K562 (cell line): ENCODE results near the gene HES5. TPM values are rescaled to one million over a fixed set of nuclear protein-coding genes. Genes with fewer than 3 reads are reported as not detected.

Experiments used
- ATAC-seq: fragments of 200-7000 bp; cut with Tn5 transposase; 3 replicates; pipeline ENCODE4 v1.9.1; 2020; ENCODE audit warnings: moderate library complexity
- BruUV-seq: library from RNA; stranded (reverse); fragments of 400-500 nt; replicated peaks from 2 replicates; lab custom pipeline; 2021; lab: Mats Ljungman, UMichigan
- CTCF ChIA-PET: fragments of 300-600 bp; formaldehyde crosslinking; extraction: SDS; loops from one replicate; lab custom pipeline; 2021; ENCODE audit warnings: low intra/inter-chr PET ratio; lab: Yijun Ruan, JAX
- POLR2A ChIA-PET: fragments of 300-600, 350-650 bp; sonication (Branson Sonifier 250); formaldehyde crosslinking; extraction: SDS; loops from one replicate; lab custom pipeline; 2021; ENCODE audit warnings: antibody characterized with exemption, inconsistent platforms; lab: Yijun Ruan, JAX
- DNase-seq, 4 experiments: peaks; one replicate each; pipeline versions ENCODE4 v3.0.0 to v3.0.0-alpha.2; 2011 to 2018; ENCODE audit warnings: low spot score in 3 of 4, mixed read lengths in 3 of 4; ENCODE audit errors: extremely low read depth in 1 of 4
- FAIRE-seq: peaks from 2 replicates; lab custom pipeline; 2011; peaks lifted over from hg19 to GRCh38; lab: Jason Lieb, UNC
- H2AFZ ChIP-seq: 2 replicates; pipeline ENCODE4 v1.6.0; 2011; ENCODE audit warnings: low read depth, low read length, control low read depth, inconsistent platforms
- H3K27ac ChIP-seq: fragments of 200-600 bp; 3 replicates; pipeline ENCODE4 v1.8.0; 2011; ENCODE audit warnings: low read depth, mild to moderate bottlenecking, control low read depth, inconsistent platforms, low read length, moderate library complexity, mixed read lengths; ENCODE audit errors: extremely low read depth
- H3K27me3 ChIP-seq, 2 experiments: fragments of 300-600 bp in 1 of 2; 2 replicates in 1 of 2; 3 replicates in 1 of 2; pipeline versions ENCODE4 v1.6.0 to v1.8.0; 2011; ENCODE audit warnings: inconsistent platforms in 2 of 2, low read length in 2 of 2, mild to moderate bottlenecking in 1 of 2, mixed read lengths in 1 of 2, moderate library complexity in 1 of 2; ENCODE audit not compliant: control insufficient read depth in 2 of 2, insufficient read depth in 2 of 2
- H3K36me3 ChIP-seq: fragments of 300-600 bp; 3 replicates; pipeline ENCODE4 v1.8.0; 2011; ENCODE audit warnings: mild to moderate bottlenecking, low read length, inconsistent platforms; ENCODE audit not compliant: control insufficient read depth, insufficient read depth
- H3K4me1 ChIP-seq, 2 experiments: fragments of 200-600 bp in 1 of 2; replicated peaks in 1 of 2; 2 replicates in 1 of 2; 3 replicates in 1 of 2; pipeline versions ENCODE4 v1.5.1 to v1.8.0; 2011; ENCODE audit warnings: inconsistent platforms in 2 of 2, low read length in 2 of 2, mild to moderate bottlenecking in 1 of 2, mixed read lengths in 1 of 2, moderate library complexity in 1 of 2; ENCODE audit not compliant: control insufficient read depth in 2 of 2, insufficient read depth in 2 of 2
- H3K4me2 ChIP-seq: 2 replicates; pipeline ENCODE4 v1.6.1; 2011; ENCODE audit warnings: low read length, control low read depth, inconsistent platforms, mixed read lengths; ENCODE audit not compliant: insufficient read depth
- H3K4me3 ChIP-seq: fragments of 200-600 bp; sonication (generic), shearing (Covaris generic); 2 replicates; pipeline ENCODE4 v1.5.1; 2016; ENCODE audit warnings: control low read depth, inconsistent platforms
- H3K79me2 ChIP-seq: fragments of 200-600 bp; 3 replicates; pipeline ENCODE4 v1.8.0; 2011; ENCODE audit warnings: low read length, inconsistent platforms; ENCODE audit not compliant: control insufficient read depth, insufficient read depth
- H3K9ac ChIP-seq, 2 experiments: 2 replicates each; pipeline versions ENCODE4 v1.6.0 to v1.6.1; 2011; ENCODE audit warnings: low read depth in 2 of 2, low read length in 2 of 2, control low read depth in 1 of 2, inconsistent platforms in 1 of 2, mild to moderate bottlenecking in 1 of 2, mixed read lengths in 1 of 2; ENCODE audit not compliant: insufficient read depth in 1 of 2
- H3K9me1 ChIP-seq: one replicate; pipeline ENCODE4 v1.6.0; 2011; ENCODE audit warnings: inconsistent platforms, mild to moderate bottlenecking, low read length, moderate library complexity; ENCODE audit not compliant: control insufficient read depth, insufficient read depth
- H3K9me3 ChIP-seq: replicated peaks from 2 replicates; pipeline ENCODE4 v1.5.1; 2011; ENCODE audit warnings: low read depth, low read length, inconsistent platforms; ENCODE audit not compliant: control insufficient read depth, insufficient read depth
- H4K20me1 ChIP-seq: replicated peaks from 2 replicates; pipeline ENCODE4 v1.6.1; 2011; ENCODE audit warnings: low read length, inconsistent platforms, mixed read lengths; ENCODE audit not compliant: control insufficient read depth, insufficient read depth
- BHLHE40 ChIP-seq: IDR thresholded peaks from 2 replicates; pipeline ENCODE4 v1.6.1; 2011; ENCODE audit warnings: low read length, improper control_type of control experiment
- CBFA2T3 ChIP-seq: fragments of 450-650 bp; IDR thresholded peaks from 2 replicates; pipeline ENCODE4 v1.6.1; 2017
- CBX1 ChIP-seq: sonication (generic); IDR thresholded peaks from 2 replicates; pipeline ENCODE4 v1.6.1; 2016; ENCODE audit warnings: antibody characterized with exemption, low read depth, mild to moderate bottlenecking
- CC2D1A ChIP-seq: fragments of 450-650 bp; IDR thresholded peaks from 2 replicates; pipeline ENCODE4 v1.6.1; 2017; ENCODE audit warnings: mild to moderate bottlenecking
- CHAMP1 ChIP-seq: fragments of 450-650 bp; IDR thresholded peaks from 2 replicates; pipeline ENCODE4 v1.6.1; 2016; ENCODE audit warnings: mild to moderate bottlenecking
- E2F3 ChIP-seq: fragments of 250-450 bp; sonication (Bioruptor Pico); IDR thresholded peaks from 2 replicates; pipeline ENCODE4 v1.4.0; 2020; ENCODE audit warnings: mild to moderate bottlenecking
- HINFP ChIP-seq: fragments of 450-650 bp; conservative IDR thresholded peaks from 2 replicates; pipeline ENCODE4 v1.6.1; 2016; ENCODE audit warnings: missing genetic modification characterization, low read depth, mild to moderate bottlenecking, control low read depth, missing compliant biosample characterization
- HNRNPK ChIP-seq: fragments of 200-400 bp; formaldehyde crosslinking; IDR thresholded peaks from one replicate; pipeline ENCODE4 v1.6.1; 2018; ENCODE audit warnings: mild to moderate bottlenecking, low read depth, low read length; ENCODE audit not compliant: poor library complexity, severe bottlenecking
- HOXB6 ChIP-seq: fragments of 250-450 bp; sonication (Bioruptor Pico); IDR thresholded peaks from 2 replicates; pipeline ENCODE4 v1.5.1; 2022; ENCODE audit warnings: mild to moderate bottlenecking, borderline replicate concordance
- NR4A1 ChIP-seq, 2 experiments: fragments of 250-450 bp in 1 of 2; fragments of 450-650 bp in 1 of 2; sonication (Bioruptor Pico) in 1 of 2; IDR thresholded peaks; 2 replicates each; pipeline versions ENCODE4 v1.4.0 to v1.6.1; 2016 to 2020; ENCODE audit warnings: mild to moderate bottlenecking in 2 of 2, missing compliant biosample characterization in 1 of 2, missing genetic modification characterization in 1 of 2, moderate library complexity in 1 of 2
- RBBP5 ChIP-seq: fragments of 200-600 bp; sonication (generic); IDR thresholded peaks from 2 replicates; pipeline ENCODE4 v1.6.1; 2012; ENCODE audit warnings: borderline replicate concordance, mild to moderate bottlenecking, low read length, control low read depth, inconsistent platforms; ENCODE audit not compliant: insufficient read depth, poor library complexity, severe bottlenecking
- RFX1 ChIP-seq: fragments of 450-650 bp; IDR thresholded peaks from 2 replicates; pipeline ENCODE4 v1.6.1; 2016; ENCODE audit warnings: mild to moderate bottlenecking, moderate library complexity
- TFAM ChIP-seq: fragments of 250-450 bp; sonication (Bioruptor Pico); conservative IDR thresholded peaks from 2 replicates; pipeline ENCODE4 v1.5.0; 2021; ENCODE audit warnings: mild to moderate bottlenecking, moderate library complexity
- ZBED1 ChIP-seq: IDR thresholded peaks from 2 replicates; pipeline ENCODE4 v1.6.1; 2014
- ZBTB7A ChIP-seq: IDR thresholded peaks from 2 replicates; pipeline ENCODE4 v1.6.1; 2011; ENCODE audit warnings: low read depth, mild to moderate bottlenecking, low read length, moderate library complexity, borderline replicate concordance; ENCODE audit not compliant: control insufficient read depth
- ZNF3 ChIP-seq: fragments of 250-450 bp; sonication (Bioruptor Pico); IDR thresholded peaks from 2 replicates; pipeline ENCODE4 v1.5.0; 2021; ENCODE audit warnings: mild to moderate bottlenecking, moderate library complexity
- WGBS: fragments of 100-300 bp; shearing (Covaris generic); methylation state at CpG from one replicate; pipeline ENCODE4 v1.1.6; 2016; ENCODE audit warnings: low coverage, mixed read lengths; ENCODE audit not compliant: insufficient coverage; ENCODE audit errors: missing lambda C conversion rate; 5-methylcytosine and 5-hydroxymethylcytosine counted together
- in situ Hi-C: fragments of 300-500 bp; cut with MboI; formaldehyde crosslinking; loops from 4 replicates; pipeline ENCODE4 v1.15.0; 2018; ENCODE audit warnings: inconsistent platforms, mixed read lengths
- intact Hi-C: fragments of 100-400 bp; cut with micrococcal nuclease; formaldehyde crosslinking; loops from 2 replicates; pipeline ENCODE4 v1.14.2; 2022
- polyA plus RNA-seq, 8 experiments: library from polyadenylated mRNA; depleted of rRNA in 4 of 8; stranded (reverse) in 5 of 8; unstranded in 3 of 8; fragments of >200 nt; fragmentation: Nextera tagmentation in 2 of 8; fragmentation: Illumina TruSeq in 1 of 8; extraction: Ambion mirVana in 2 of 8; extraction: Trizol in 1 of 8; gene quantifications; 2 replicates each; pipeline versions ENCODE4 v1.2.1 to v1.2.3, GENCODE V29; 2011 to 2014; ENCODE audit warnings: inconsistent platforms in 1 of 8, missing spikeins in 1 of 8
- total RNA-seq, 7 experiments: library from RNA; depleted of rRNA in 6 of 7; stranded (reverse); fragments of >200 nt in 6 of 7; fragmentation: Illumina TruSeq in 2 of 7; extraction: Trizol in 2 of 7; gene quantifications; 2 replicates each; pipeline versions ENCODE4 v1.2.1 to v1.2.3, GENCODE V29; 2011 to 2021; ENCODE audit warnings: low replicate concordance in 1 of 7

The HES5 gene
- total and polyA plus RNA-seq, 9 of the 15 experiments (the other 6 are each of a cell fraction or from before 2014, with no cell fraction given): not detected

- CTCF ChIA-PET: no interaction called here
- peaks cover 31 to 50% of the 10 kb centered on the region in 2 experiments for H3K27me3 ChIP-seq
- no peak overlapping the region for H3K4me2 ChIP-seq
- no peaks in the 10 kb centered on the region for H3K9me3 ChIP-seq
- POLR2A ChIA-PET: interaction anchor here (0.6 to 1.2 kb wide), 4 partner anchors 9 to 1060 kb away, joined by 3 to 4 read pairs (median 3); partner anchors contain the start of gene TPRG1L
- no TSS peak for BruUV-seq
- FAIRE-seq: no peak
- H2AFZ ChIP-seq: no peak overlapping the region
- H3K36me3 ChIP-seq: no peaks in the 10 kb centered on the region
- in situ Hi-C loops (no loop called here), intact Hi-C loops (no loop called here)
- 3% methylated on average over 11 of the region's 14 CpGs for WGBS
- no peaks in the 10 kb centered on the region for H4K20me1 ChIP-seq
- DNase-seq: no peak
- ATAC-seq: no peak
- H3K4me1 ChIP-seq: peaks cover 10 to 56% of the 10 kb centered on the region in 2 experiments; a peak in 4 of 5 replicates
- H3K9me1 ChIP-seq: no peaks in the 10 kb centered on the region
- H3K4me3 ChIP-seq: no peak overlapping the region
- H3K27ac ChIP-seq: no peak overlapping the region
- no peak overlapping the region; a peak in 1 of 4 replicates for H3K9ac ChIP-seq
- TF ChIP-seq CC2D1A (no peak), BHLHE40 (no peak), ZBED1 (no peak), NR4A1 (CRISPR knock-in tag; IDR thresholded peaks at IDR 0.05) (no peak), NR4A1 (tag; IDR thresholded peaks at IDR 0.05) (no peak), ZBTB7A (no peak), CBX1 (no peak), TFAM (CRISPR knock-in tag) (no peak), HNRNPK (no peak), ZNF3 (CRISPR knock-in tag) (no peak), HINFP (tag) (no peak), CBFA2T3 (no peak), CHAMP1 (no peak), E2F3 (no peak), HOXB6 (no peak), RFX1 (no peak), RBBP5 (no peak)
- H3K79me2 ChIP-seq: no peaks in the 10 kb centered on the region
Measured at GRCh38 chr1:2564815-2565374, 34.8 kb upstream of the HES5 start.
